Smooth muscle cell (in vitro differentiated cells): ENCODE measurements around the gene NELL1. TPM values are rescaled to one million over a fixed set of nuclear protein-coding genes. Genes with fewer than 3 reads are reported as not detected.

ENCODE experiments used
- DNase-seq: peaks from one replicate; lab custom pipeline; 2025; ENCODE audit not compliant: unreplicated experiment; lab: John Stamatoyannopoulos, UW
- H2AFZ ChIP-seq: fragments of 200-600 bp; sonication (generic); 2 replicates; pipeline ENCODE4 v1.6.0; 2016; ENCODE audit warnings: antibody characterized with exemption, low read depth, mild to moderate bottlenecking
- H3F3A ChIP-seq: fragments of 200-600 bp; sonication (generic); 2 replicates; pipeline ENCODE4 v1.6.0; 2017; ENCODE audit warnings: antibody characterized with exemption, low read depth
- H3K27ac ChIP-seq: fragments of 200-600 bp; sonication (generic); 2 replicates; pipeline ENCODE4 v1.5.1; 2016; ENCODE audit warnings: low read depth, mild to moderate bottlenecking
- H3K27me3 ChIP-seq: fragments of 200-600 bp; sonication (generic); 2 replicates; pipeline ENCODE4 v1.6.1; 2016; ENCODE audit warnings: low read depth, mild to moderate bottlenecking
- H3K36me3 ChIP-seq: fragments of 200-600 bp; sonication (generic); 2 replicates; pipeline ENCODE4 v1.5.1; 2016; ENCODE audit warnings: low read depth
- H3K4me1 ChIP-seq: fragments of 200-600 bp; sonication (generic); 2 replicates; pipeline ENCODE4 v1.5.1; 2016; ENCODE audit warnings: low read depth
- H3K4me2 ChIP-seq: fragments of 200-600 bp; sonication (generic); 2 replicates; pipeline ENCODE4 v1.6.0; 2016; ENCODE audit warnings: mild to moderate bottlenecking
- H3K4me3 ChIP-seq: fragments of 200-600 bp; sonication (generic); 2 replicates; pipeline ENCODE4 v1.5.1; 2016; ENCODE audit warnings: mild to moderate bottlenecking
- H3K79me2 ChIP-seq: fragments of 200-600 bp; sonication (generic); 2 replicates; pipeline ENCODE4 v1.6.0; 2016; ENCODE audit warnings: low read depth, mild to moderate bottlenecking
- H3K9ac ChIP-seq: fragments of 200-600 bp; sonication (generic); 2 replicates; pipeline ENCODE4 v1.6.0; 2016; ENCODE audit warnings: low read depth
- H3K9me3 ChIP-seq: fragments of 200-600 bp; sonication (generic); replicated peaks from 2 replicates; pipeline ENCODE4 v1.5.1; 2016; ENCODE audit warnings: low read depth
- H4K20me1 ChIP-seq: fragments of 200-600 bp; sonication (generic); 2 replicates; pipeline ENCODE4 v1.6.0; 2016; ENCODE audit warnings: low read depth
- CTCF ChIP-seq: fragments of 200-600 bp; sonication (generic); IDR thresholded peaks from 2 replicates; pipeline ENCODE4 v1.5.1; 2017; ENCODE audit warnings: borderline replicate concordance, mild to moderate bottlenecking, antibody characterized with exemption; ENCODE audit not compliant: insufficient read depth, poor library complexity, severe bottlenecking
- WGBS: methylation state at CpG from one replicate; pipeline ENCODE4 v1.1.7; 2016; ENCODE audit warnings: low lambda C conversion rate; 5-methylcytosine and 5-hydroxymethylcytosine counted together
- polyA plus RNA-seq: library from polyadenylated mRNA; unstranded; fragments of >200 nt; fragmentation: Nextera tagmentation; extraction: Ambion mirVana; gene quantifications from 2 replicates; pipeline ENCODE4 v1.2.1, GENCODE V29; 2016
- total RNA-seq: library from RNA; depleted of rRNA; stranded (reverse); fragments of >200 nt; gene quantifications from 2 replicates; pipeline ENCODE4 v1.2.3, GENCODE V29; 2014

Gene NELL1
- total and polyA plus RNA-seq, 2 experiments from 2014 or later: not detected

DNA sequence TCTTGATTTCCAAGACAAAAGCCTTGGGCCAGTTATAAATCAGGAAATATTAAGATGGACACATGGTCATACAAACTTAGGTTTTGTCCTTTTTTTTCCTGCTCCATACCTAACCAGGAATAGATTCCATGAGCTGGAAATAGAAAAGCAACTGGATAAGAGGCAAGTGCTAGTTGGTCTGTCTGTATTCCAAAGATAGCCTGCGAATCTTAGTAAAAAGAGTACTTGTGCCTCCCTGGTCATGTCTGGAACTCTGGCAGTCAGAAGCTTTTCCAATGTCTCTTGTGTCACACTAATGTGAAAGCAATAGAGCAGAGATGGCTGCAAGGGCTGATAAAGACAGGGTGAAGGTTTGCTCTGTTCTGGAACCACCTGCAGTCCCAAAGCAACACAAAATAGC, 933.3 kb downstream of the NELL1 start:
- H3K36me3 ChIP-seq: no peaks in the 10 kb centered on the region
- H3K9me3 ChIP-seq: no peaks in the 10 kb centered on the region
- H3K9ac ChIP-seq: no peak overlapping the region
- no peaks in the 10 kb centered on the region for H4K20me1 ChIP-seq
- no peak for DNase-seq
- 94% methylated on average over 1 of the region's 1 CpG for WGBS
- H3K79me2 ChIP-seq: no peaks in the 10 kb centered on the region
- H3K4me3 ChIP-seq: no peak overlapping the region
- no peak overlapping the region for H3K4me2 ChIP-seq
- no peak overlapping the region for H2AFZ ChIP-seq
- H3K27ac ChIP-seq: no peak overlapping the region
- no peak for TF ChIP-seq CTCF
- no peaks in the 10 kb centered on the region for H3K27me3 ChIP-seq
- H3F3A ChIP-seq: no peaks in the 10 kb centered on the region
- H3K4me1 ChIP-seq: no peaks in the 10 kb centered on the region

DNA sequence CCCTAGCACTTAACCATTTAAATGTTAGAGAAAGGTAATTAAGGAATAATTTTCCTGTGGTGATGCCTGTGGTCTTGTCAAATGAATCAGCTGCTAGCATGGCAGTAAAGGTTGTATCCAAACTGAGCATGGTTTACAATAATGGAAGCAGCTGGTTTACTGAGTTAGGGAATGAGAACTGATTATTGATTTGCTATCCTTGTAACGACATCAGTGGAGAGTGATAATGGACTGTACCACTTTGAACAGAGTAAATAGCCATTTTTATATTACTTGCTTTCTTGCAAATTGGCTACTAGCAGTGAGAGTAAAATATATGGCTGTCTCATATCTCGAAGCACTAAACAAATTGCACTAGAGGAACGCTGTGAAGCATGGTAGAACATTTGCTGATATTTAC, 934.5 kb downstream of the NELL1 start:
- no peak overlapping the region for H3K4me3 ChIP-seq
- no peak overlapping the region for H2AFZ ChIP-seq
- H3K4me2 ChIP-seq: no peak overlapping the region
- H3K27me3 ChIP-seq: no peaks in the 10 kb centered on the region
- H3K9ac ChIP-seq: no peak overlapping the region
- 79% methylated on average over 3 of the region's 3 CpGs for WGBS
- H3K27ac ChIP-seq: no peak overlapping the region
- no peaks in the 10 kb centered on the region for H3K4me1 ChIP-seq
- no peak for DNase-seq
- H4K20me1 ChIP-seq: no peaks in the 10 kb centered on the region
- no peaks in the 10 kb centered on the region for H3F3A ChIP-seq
- no peaks in the 10 kb centered on the region for H3K36me3 ChIP-seq
- H3K9me3 ChIP-seq: no peaks in the 10 kb centered on the region
- no peaks in the 10 kb centered on the region for H3K79me2 ChIP-seq
- no peak for TF ChIP-seq CTCF

GRCh38 chr11:21604564-21604963, 935.2 kb downstream of the NELL1 start:
- Histone ChIP-seq H3K9me3 (no peaks in the 10 kb centered on the region), H3K27ac (no peak overlapping the region), H2AFZ (no peak overlapping the region), H3K4me1 (no peaks in the 10 kb centered on the region), H3K9ac (no peak overlapping the region), H3K36me3 (no peaks in the 10 kb centered on the region), H3K4me3 (no peak overlapping the region), H3F3A (no peaks in the 10 kb centered on the region), H3K27me3 (no peaks in the 10 kb centered on the region), H3K79me2 (no peaks in the 10 kb centered on the region), H4K20me1 (no peaks in the 10 kb centered on the region), H3K4me2 (no peak overlapping the region)
- 87% methylated on average over 3 of the region's 3 CpGs for WGBS
- DNase-seq: no peak
- no peak for TF ChIP-seq CTCF

DNA sequence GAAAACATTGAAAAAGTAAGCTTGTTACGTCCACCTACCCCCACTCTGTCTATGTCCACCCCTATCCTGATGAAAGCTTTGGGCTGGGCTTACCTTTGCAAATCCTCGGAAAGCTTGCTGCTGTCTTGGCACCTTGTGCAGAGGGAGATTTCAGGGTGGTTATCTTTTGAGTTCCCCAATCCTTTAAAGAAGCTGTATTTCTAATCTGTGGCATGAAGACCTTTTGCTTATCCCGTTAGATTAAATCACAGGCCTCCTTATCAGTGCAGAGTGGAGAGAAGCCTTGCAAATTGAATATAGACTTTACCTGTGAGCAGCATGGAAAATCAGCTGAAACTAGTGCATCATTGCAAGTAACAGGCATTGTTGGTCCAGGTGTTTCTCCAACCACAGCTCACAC, 942.9 kb downstream of the NELL1 start:
- 85% methylated on average over 3 of the region's 3 CpGs for WGBS
- Histone ChIP-seq H3K27ac (no peak overlapping the region), H2AFZ (no peak overlapping the region), H4K20me1 (no peaks in the 10 kb centered on the region), H3F3A (no peaks in the 10 kb centered on the region), H3K4me3 (no peak overlapping the region), H3K9me3 (no peaks in the 10 kb centered on the region), H3K4me1 (no peaks in the 10 kb centered on the region), H3K27me3 (no peaks in the 10 kb centered on the region), H3K79me2 (no peaks in the 10 kb centered on the region), H3K36me3 (no peaks in the 10 kb centered on the region), H3K4me2 (no peak overlapping the region), H3K9ac (no peak overlapping the region)
- no peak for DNase-seq
- no peak for TF ChIP-seq CTCF
